GF-D8 (cell line): ENCODE results near the gene LASP1.

Experiments used
- DNase-seq: peaks from one replicate; lab custom pipeline; 2025; lab: John Stamatoyannopoulos, UW

Gene LASP1

GRCh38 chr17:38889745-38890409 lies 20.0 kb downstream of the LASP1 start:
- no peak for DNase-seq

GRCh38 chr17:38890410-38890746 lies 20.5 kb downstream of the LASP1 start:
- DNase-seq: no peak

GRCh38 chr17:38891441-38891840 lies 21.6 kb downstream of the LASP1 start:
- no peak for DNase-seq

- DNase-seq: no peak
Observed at GRCh38 chr17:38892083-38892482, 22.2 kb downstream of the LASP1 start.

- DNase-seq: no peak
Observed at GRCh38 chr17:38892620-38893019, 22.8 kb downstream of the LASP1 start.

- no peak for DNase-seq
Observed at GRCh38 chr17:38893113-38893512, 23.3 kb downstream of the LASP1 start.

GRCh38 chr17:38893607-38894006 lies 23.7 kb downstream of the LASP1 start:
- DNase-seq: peak; percentile 62

- no peak for DNase-seq
Observed at GRCh38 chr17:38894276-38894675, 24.4 kb downstream of the LASP1 start.

GRCh38 chr17:38896346-38896954 lies 26.6 kb downstream of the LASP1 start:
- no peak for DNase-seq

GRCh38 chr17:38897176-38897575 lies 27.3 kb downstream of the LASP1 start:
- DNase-seq: no peak

GRCh38 chr17:38897671-38898290 lies 27.9 kb downstream of the LASP1 start:
- DNase-seq: no peak

GRCh38 chr17:38898291-38898679 lies 28.4 kb downstream of the LASP1 start:
- DNase-seq: peak; percentile 62

GRCh38 chr17:38898812-38899348 lies 29.0 kb downstream of the LASP1 start:
- peak; percentile 87 for DNase-seq

GRCh38 chr17:38899421-38899820 lies 29.6 kb downstream of the LASP1 start:
- DNase-seq: peak; percentile 39

- DNase-seq: peak; percentile 98
Observed at GRCh38 chr17:38900978-38901656, 31.3 kb downstream of the LASP1 start.

- DNase-seq: no peak
Observed at GRCh38 chr17:38903404-38903803, 33.5 kb downstream of the LASP1 start.

- no peak for DNase-seq
Observed at GRCh38 chr17:38904892-38905291, 35.0 kb downstream of the LASP1 start.

- no peak for DNase-seq
Observed at GRCh38 chr17:38905375-38905774, 35.5 kb downstream of the LASP1 start.

- DNase-seq: peak; percentile 12
Observed at GRCh38 chr17:38906460-38907228, 36.8 kb downstream of the LASP1 start.

GRCh38 chr17:38907930-38908675 lies 38.2 kb downstream of the LASP1 start:
- DNase-seq: no peak

GRCh38 chr17:38908676-38909181 lies 38.9 kb downstream of the LASP1 start:
- no peak for DNase-seq
